GM12878 (cell line): Measurements from ENCODE around the gene DGLUCY. TPM values are rescaled to one million over a fixed set of nuclear protein-coding genes. Genes with fewer than 3 reads are reported as not detected.

Experiments used
- ATAC-seq: fragments of 200-7000 bp; cut with Tn5 transposase; 3 replicates; pipeline ENCODE4 v1.9.1; 2020; ENCODE audit warnings: mild to moderate bottlenecking, moderate library complexity
- BruUV-seq: library from RNA; stranded (reverse); fragments of 400-500 nt; replicated peaks from 2 replicates; lab custom pipeline; 2021; lab: Mats Ljungman, UMichigan
- CTCF ChIA-PET: fragments of 300-600 bp; sonication (Branson Sonifier 250); formaldehyde crosslinking; extraction: SDS; loops from one replicate; lab custom pipeline; 2021; ENCODE audit warnings: inconsistent platforms; lab: Yijun Ruan, JAX
- POLR2A ChIA-PET: fragments of 350-600 bp; formaldehyde crosslinking; extraction: SDS; loops from one replicate; lab custom pipeline; 2021; ENCODE audit warnings: inconsistent platforms; lab: Charles Lee
- RAD21 ChIA-PET: fragments of 300-600 bp; sonication (Branson Sonifier 250); formaldehyde crosslinking; loops from one replicate; lab custom pipeline; 2023; ENCODE audit warnings: antibody characterized with exemption; ENCODE audit not compliant: unreplicated experiment; lab: Charles Lee
- SMC1A ChIA-PET: fragments of 300-600 bp; sonication (Branson Sonifier 250); formaldehyde crosslinking; loops from one replicate; lab custom pipeline; 2023; ENCODE audit not compliant: unreplicated experiment, uncharacterized antibody; lab: Charles Lee
- DNase-seq: peaks from one replicate; pipeline ENCODE4 v3.0.0-alpha.2; 2011; ENCODE audit warnings: low read depth, low spot score
- FAIRE-seq: peaks from 3 replicates; lab custom pipeline; 2011; peaks lifted over from hg19 to GRCh38; lab: Jason Lieb, UNC
- H2AFZ ChIP-seq: 2 replicates; pipeline ENCODE4 v1.6.0; 2011; ENCODE audit warnings: low read depth, low read length, control low read depth; ENCODE audit not compliant: control insufficient read depth
- H3K27ac ChIP-seq: 2 replicates; pipeline ENCODE4 v1.5.1; 2011; ENCODE audit warnings: control low read depth; ENCODE audit not compliant: control insufficient read depth, insufficient read depth
- H3K27me3 ChIP-seq, 2 experiments: replicated peaks in 1 of 2; 2 replicates each; pipeline versions ENCODE4 v1.6.0 to v1.6.1; 2011; ENCODE audit warnings: low read length in 1 of 2; ENCODE audit not compliant: control insufficient read depth in 2 of 2, insufficient read depth in 2 of 2
- H3K36me3 ChIP-seq, 2 experiments: 2 replicates each; pipeline ENCODE4 v1.5.1; 2011; ENCODE audit warnings: low read length in 1 of 2; ENCODE audit not compliant: control insufficient read depth in 2 of 2, insufficient read depth in 2 of 2
- H3K4me1 ChIP-seq: 2 replicates; pipeline ENCODE4 v1.6.1; 2011; ENCODE audit warnings: mild to moderate bottlenecking, low read length, moderate library complexity, mixed read lengths; ENCODE audit not compliant: control insufficient read depth, insufficient read depth
- H3K4me2 ChIP-seq: 2 replicates; pipeline ENCODE4 v1.6.0; 2011; ENCODE audit warnings: control low read depth; ENCODE audit not compliant: control insufficient read depth, insufficient read depth
- H3K4me3 ChIP-seq: fragments of 200-600 bp; sonication (generic); 2 replicates; pipeline ENCODE4 v1.5.1; 2016
- H3K79me2 ChIP-seq: 2 replicates; pipeline ENCODE4 v1.6.0; 2011; ENCODE audit warnings: low read length; ENCODE audit not compliant: control insufficient read depth, insufficient read depth
- H3K9ac ChIP-seq: 2 replicates; pipeline ENCODE4 v1.8.0; 2011; ENCODE audit warnings: low read length, control low read depth, mixed read lengths; ENCODE audit not compliant: control insufficient read depth, insufficient read depth
- H3K9me3 ChIP-seq: replicated peaks from 3 replicates; pipeline ENCODE4 v1.5.1; 2011; ENCODE audit warnings: mild to moderate bottlenecking, low read length; ENCODE audit not compliant: control insufficient read depth, insufficient read depth
- H4K20me1 ChIP-seq: 2 replicates; pipeline ENCODE4 v1.6.0; 2011; ENCODE audit not compliant: control insufficient read depth, insufficient read depth
- HDAC2 ChIP-seq: fragments of 200-600 bp; sonication (generic); IDR thresholded peaks from 2 replicates; pipeline ENCODE4 v1.6.1; 2017
- SUZ12 ChIP-seq: fragments of 200-600 bp; sonication (generic); IDR thresholded peaks from one replicate; pipeline ENCODE4 v1.6.1; 2018; ENCODE audit warnings: antibody characterized with exemption, mild to moderate bottlenecking; ENCODE audit not compliant: unreplicated experiment
- ZNF384 ChIP-seq: IDR thresholded peaks from 2 replicates; pipeline ENCODE4 v1.6.1; 2012; ENCODE audit warnings: low read depth, mild to moderate bottlenecking, low read length, improper control_type of control experiment, borderline replicate concordance
- WGBS: methylation state at CpG from one replicate; pipeline ENCODE4 v1.1.6; 2016; ENCODE audit warnings: low lambda C conversion rate; ENCODE audit not compliant: insufficient replicate concordance, insufficient coverage; ENCODE audit errors: missing lambda C conversion rate; 5-methylcytosine and 5-hydroxymethylcytosine counted together
- in situ Hi-C: fragments of 300-500 bp; cut with MboI; formaldehyde crosslinking; loops from 9 replicates; pipeline ENCODE4 v1.14.3; 2018; ENCODE audit warnings: mixed read lengths
- intact Hi-C: fragments of 100-400 bp; cut with micrococcal nuclease; formaldehyde crosslinking; loops from one replicate; pipeline ENCODE4 v1.14.2; 2022; ENCODE audit not compliant: unreplicated experiment
- polyA plus RNA-seq, 11 experiments: library from polyadenylated mRNA; depleted of rRNA in 4 of 11; unstranded in 6 of 11; stranded (reverse) in 5 of 11; fragments of >200 nt; fragmentation: Nextera tagmentation in 4 of 11; fragmentation: Illumina TruSeq in 1 of 11; extraction: Ambion mirVana in 4 of 11; extraction: Trizol in 1 of 11; gene quantifications; 1 replicate in 1 of 11; 2 replicates in 10 of 11; pipeline versions ENCODE4 v1.2.1 to v1.2.3, GENCODE V29; 2011 to 2016; ENCODE audit warnings: inconsistent platforms in 2 of 11, missing spikeins in 2 of 11, low read depth in 1 of 11
- total RNA-seq, 4 experiments: library from RNA; depleted of rRNA in 3 of 4; stranded (reverse); fragments of >200 nt in 3 of 4; fragmentation: Illumina TruSeq in 1 of 4; extraction: Trizol in 1 of 4; gene quantifications; 2 replicates each; pipeline versions ENCODE4 v1.2.1 to v1.2.3, GENCODE V29; 2013 to 2021
- TF ChIP-seq, protein P1 (sequence below): fragments of 450-650 bp; formaldehyde crosslinking; IDR thresholded peaks from 2 replicates; pipeline ENCODE4 v1.4.0; 2022; ENCODE audit warnings: mild to moderate bottlenecking, moderate library complexity
- TF ChIP-seq, protein P2 (sequence below): IDR thresholded peaks from 2 replicates; pipeline ENCODE4 v1.6.1; 2011; ENCODE audit warnings: borderline replicate concordance, low read depth, mild to moderate bottlenecking, moderate library complexity, low read length; ENCODE audit not compliant: insufficient read depth, poor library complexity, severe bottlenecking

DGLUCY gene
- total and polyA plus RNA-seq, 10 of the 15 experiments (the other 5 are each of a cell fraction or from before 2014, with no cell fraction given) = 15.0 to 70.3 (median 55.1) TPM

DNA sequence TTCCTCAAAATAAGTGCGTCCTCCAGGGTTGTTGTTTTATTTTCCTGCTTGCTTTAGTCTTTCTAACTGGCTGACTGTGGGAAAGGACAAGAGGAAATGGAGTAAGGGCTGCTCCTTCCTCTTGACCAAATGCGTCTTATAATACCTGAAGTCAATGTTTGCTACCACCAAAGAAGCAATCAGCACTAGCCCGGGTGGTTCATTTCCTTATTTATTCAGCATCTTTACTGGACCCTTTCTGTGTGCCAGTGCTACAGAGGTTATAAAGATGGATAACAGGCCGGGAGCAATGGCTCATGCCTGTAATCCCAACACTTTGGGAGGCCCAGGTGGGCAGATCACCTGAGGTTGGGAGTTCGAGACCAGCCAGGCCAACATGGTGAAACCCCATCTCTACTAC is 38.3 kb upstream of the DGLUCY start:
- no peak for FAIRE-seq

More for the DNA sequence above, 38.3 kb upstream of the DGLUCY start:
- no peak for DNase-seq
- RAD21 ChIA-PET = no interaction called here
- WGBS = 87% methylated on average over 5 of the region's 5 CpGs
- no peak for ATAC-seq
- Histone ChIP-seq H3K4me2 (no peak overlapping the region), H3K27me3 (no peaks in the 10 kb centered on the region), H3K9me3 (no peaks in the 10 kb centered on the region; the same call in 2 of the 3 replicates), H3K36me3 (no peaks in the 10 kb centered on the region), H3K4me3 (no peak overlapping the region), H3K9ac (no peak overlapping the region), H3K79me2 (no peaks in the 10 kb centered on the region)
- POLR2A ChIA-PET = no interaction called here
- BruUV-seq = no TSS peak
- TF ChIP-seq ZNF384 (no peak), HDAC2 (no peak), SUZ12 (no peak)
- TF ChIP-seq, protein P1, sequence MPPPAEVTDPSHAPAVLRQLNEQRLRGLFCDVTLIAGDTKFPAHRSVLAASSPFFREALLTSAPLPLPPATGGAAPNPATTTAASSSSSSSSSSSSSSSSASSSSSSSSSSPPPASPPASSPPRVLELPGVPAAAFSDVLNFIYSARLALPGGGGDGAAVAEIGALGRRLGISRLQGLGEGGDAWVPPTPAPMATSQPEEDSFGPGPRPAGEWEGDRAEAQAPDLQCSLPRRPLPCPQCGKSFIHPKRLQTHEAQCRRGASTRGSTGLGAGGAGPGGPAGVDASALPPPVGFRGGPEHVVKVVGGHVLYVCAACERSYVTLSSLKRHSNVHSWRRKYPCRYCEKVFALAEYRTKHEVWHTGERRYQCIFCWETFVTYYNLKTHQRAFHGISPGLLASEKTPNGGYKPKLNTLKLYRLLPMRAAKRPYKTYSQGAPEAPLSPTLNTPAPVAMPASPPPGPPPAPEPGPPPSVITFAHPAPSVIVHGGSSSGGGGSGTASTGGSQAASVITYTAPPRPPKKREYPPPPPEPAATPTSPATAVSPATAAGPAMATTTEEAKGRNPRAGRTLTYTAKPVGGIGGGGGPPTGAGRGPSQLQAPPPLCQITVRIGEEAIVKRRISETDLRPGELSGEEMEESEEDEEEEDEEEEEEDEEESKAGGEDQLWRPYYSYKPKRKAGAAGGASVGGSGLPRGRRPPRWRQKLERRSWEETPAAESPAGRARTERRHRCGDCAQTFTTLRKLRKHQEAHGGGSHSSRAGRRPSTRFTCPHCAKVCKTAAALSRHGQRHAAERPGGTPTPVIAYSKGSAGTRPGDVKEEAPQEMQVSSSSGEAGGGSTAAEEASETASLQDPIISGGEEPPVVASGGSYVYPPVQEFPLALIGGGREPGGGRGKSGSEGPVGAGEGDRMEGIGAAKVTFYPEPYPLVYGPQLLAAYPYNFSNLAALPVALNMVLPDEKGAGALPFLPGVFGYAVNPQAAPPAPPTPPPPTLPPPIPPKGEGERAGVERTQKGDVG = no peak
- TF ChIP-seq, protein P2, sequence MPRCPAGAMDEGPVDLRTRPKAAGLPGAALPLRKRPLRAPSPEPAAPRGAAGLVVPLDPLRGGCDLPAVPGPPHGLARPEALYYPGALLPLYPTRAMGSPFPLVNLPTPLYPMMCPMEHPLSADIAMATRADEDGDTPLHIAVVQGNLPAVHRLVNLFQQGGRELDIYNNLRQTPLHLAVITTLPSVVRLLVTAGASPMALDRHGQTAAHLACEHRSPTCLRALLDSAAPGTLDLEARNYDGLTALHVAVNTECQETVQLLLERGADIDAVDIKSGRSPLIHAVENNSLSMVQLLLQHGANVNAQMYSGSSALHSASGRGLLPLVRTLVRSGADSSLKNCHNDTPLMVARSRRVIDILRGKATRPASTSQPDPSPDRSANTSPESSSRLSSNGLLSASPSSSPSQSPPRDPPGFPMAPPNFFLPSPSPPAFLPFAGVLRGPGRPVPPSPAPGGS = no peak
- TF ChIP-seq, all 136 proteins: peak for 0
- Histone ChIP-seq H4K20me1 (no peaks in the 10 kb centered on the region), H3K4me1 (peaks cover 5% of the 10 kb centered on the region), H2AFZ (no peak overlapping the region), H3K27ac (no peak overlapping the region)
- CTCF ChIA-PET = no interaction called here
- in situ Hi-C loops = no loop called here
- SMC1A ChIA-PET = no interaction called here
- intact Hi-C loops = no loop called here
